Adipocyte (in vitro differentiated cells): Measurements from ENCODE around the gene ZNF148.

Experiments used
- DNase-seq: peaks from one replicate; pipeline ENCODE4 v3.0.0-alpha.2; 2015; ENCODE audit warnings: low read depth
- H3K27me3 ChIP-seq: replicated peaks from 2 replicates; pipeline ENCODE4 v1.7.0; 2013; ENCODE audit warnings: mild to moderate bottlenecking, low read length, moderate library complexity; ENCODE audit not compliant: control insufficient read depth, insufficient read depth
- H3K36me3 ChIP-seq: 2 replicates; pipeline ENCODE4 v1.7.0; 2013; ENCODE audit warnings: low read length, mild to moderate bottlenecking, moderate library complexity; ENCODE audit not compliant: control insufficient read depth, insufficient read depth, severe bottlenecking
- H3K4me1 ChIP-seq: 2 replicates; pipeline ENCODE4 v1.7.0; 2013; ENCODE audit warnings: mild to moderate bottlenecking, low read length, moderate library complexity; ENCODE audit not compliant: control insufficient read depth, insufficient read depth
- H3K4me3 ChIP-seq: 2 replicates; pipeline ENCODE4 v1.7.0; 2013; ENCODE audit warnings: mild to moderate bottlenecking, low read length, moderate library complexity
- H3K9ac ChIP-seq: 2 replicates; pipeline ENCODE4 v1.7.0; 2013; ENCODE audit warnings: mild to moderate bottlenecking, low read length, moderate library complexity
- H3K9me3 ChIP-seq: 2 replicates; pipeline ENCODE4 v1.7.0; 2013; ENCODE audit warnings: mild to moderate bottlenecking, low read length, moderate library complexity; ENCODE audit not compliant: control insufficient read depth

ZNF148 gene

DNA sequence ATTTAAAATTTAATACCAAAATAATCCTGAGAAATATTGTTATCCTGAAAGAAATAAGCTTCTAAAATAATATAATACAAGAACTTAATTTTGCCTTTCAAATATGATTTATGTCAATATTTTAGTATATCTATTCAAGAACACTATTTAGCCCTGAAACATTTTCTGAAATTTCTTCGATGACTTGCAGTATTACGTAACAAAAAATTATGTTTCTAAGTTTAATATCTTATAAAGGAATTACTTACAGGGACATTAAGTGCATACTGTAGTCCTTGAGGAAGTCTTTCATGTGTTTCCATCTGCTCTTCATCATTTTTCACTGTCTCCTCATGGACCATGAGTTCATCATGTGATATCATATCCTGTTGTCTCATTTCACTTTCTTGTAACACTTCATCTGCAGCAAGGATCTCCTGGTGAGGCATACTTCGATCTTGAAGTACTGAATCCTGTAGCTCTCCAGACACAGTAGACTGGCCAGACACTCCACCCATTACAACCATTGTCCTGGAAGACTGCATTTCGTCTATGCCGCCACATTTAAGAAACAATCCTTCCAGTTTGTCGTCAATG lies 62.0 kb downstream of the ZNF148 start:
- no peak for DNase-seq
- no peak overlapping the region for H3K4me3 ChIP-seq
- no peak overlapping the region for H3K9ac ChIP-seq
- peaks cover 49% of the 10 kb centered on the region for H3K36me3 ChIP-seq
- H3K9me3 ChIP-seq, result peaks cover 12% of the 10 kb centered on the region
- no peaks in the 10 kb centered on the region for H3K4me1 ChIP-seq
- no peaks in the 10 kb centered on the region for H3K27me3 ChIP-seq

DNA sequence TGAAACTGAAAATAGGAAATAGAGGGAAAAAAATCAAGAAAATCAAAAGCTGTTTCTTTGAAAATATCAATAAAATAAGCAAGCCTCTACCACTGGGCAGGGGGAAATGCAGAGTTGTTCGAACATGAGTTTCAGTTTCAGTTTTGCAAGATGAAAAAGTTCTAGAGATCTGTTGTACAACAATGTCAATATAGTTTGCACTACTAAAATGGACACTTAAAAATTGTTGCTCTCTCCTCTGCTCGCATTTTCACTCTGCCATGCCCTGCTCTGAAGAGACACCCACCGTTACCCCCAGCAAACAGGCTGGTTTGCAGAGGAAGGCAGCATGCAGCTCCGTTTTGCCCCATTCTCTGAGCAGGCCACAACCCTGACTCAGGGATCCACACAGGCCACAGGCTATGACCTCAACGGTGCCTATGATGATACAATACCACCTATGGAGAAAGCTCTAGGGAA lies 64.5 kb downstream of the ZNF148 start:
- no peak overlapping the region for H3K4me3 ChIP-seq
- H3K4me1 ChIP-seq, result no peaks in the 10 kb centered on the region
- peaks cover 42% of the 10 kb centered on the region for H3K36me3 ChIP-seq
- H3K27me3 ChIP-seq, result no peaks in the 10 kb centered on the region
- H3K9ac ChIP-seq, result no peak overlapping the region
- H3K9me3 ChIP-seq, result peaks cover 12% of the 10 kb centered on the region
- no peak for DNase-seq

DNA sequence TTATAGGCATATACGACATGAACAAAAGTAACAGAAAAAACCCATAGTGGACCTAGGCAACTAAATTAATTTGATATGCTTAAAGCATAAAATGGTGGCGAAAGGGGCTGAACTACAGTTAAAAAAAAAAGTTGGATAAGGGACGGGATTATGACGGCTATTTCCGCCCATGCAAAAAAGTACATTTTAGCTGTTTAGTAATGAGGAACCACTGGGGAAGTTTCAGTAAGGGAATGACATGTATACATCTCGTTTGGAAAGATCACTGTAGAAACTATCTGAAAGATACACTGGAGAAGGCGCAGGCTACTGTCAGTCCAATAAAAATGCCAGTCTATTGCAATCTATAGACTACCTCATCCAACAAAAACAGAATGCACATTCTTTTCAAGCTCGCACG lies 65.6 kb downstream of the ZNF148 start:
- Histone ChIP-seq H3K9ac (no peak overlapping the region), H3K9me3 (peaks cover 12% of the 10 kb centered on the region), H3K27me3 (no peaks in the 10 kb centered on the region), H3K4me3 (no peak overlapping the region), H3K36me3 (peaks cover 37% of the 10 kb centered on the region), H3K4me1 (no peaks in the 10 kb centered on the region)
- DNase-seq, result no peak

DNA sequence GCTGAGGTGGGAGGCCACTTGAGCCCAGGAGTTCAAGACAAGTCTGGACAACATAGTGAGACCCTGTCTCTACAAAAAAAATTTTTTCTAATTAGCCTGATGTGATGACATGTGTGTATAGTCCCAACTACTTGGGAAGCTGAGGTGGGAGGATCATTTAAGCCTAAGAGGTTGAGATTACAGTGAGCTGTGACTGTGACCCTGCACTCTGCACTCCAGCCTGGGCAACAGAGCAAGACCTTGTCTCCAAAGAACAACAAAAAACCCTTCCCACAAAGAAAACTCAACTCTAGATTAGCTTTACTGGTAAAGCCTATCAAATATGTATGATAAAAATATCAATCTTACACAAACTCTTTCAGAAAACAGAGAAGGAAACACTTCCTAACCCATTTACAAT lies 68.5 kb downstream of the ZNF148 start:
- Histone ChIP-seq H3K9me3 (peaks cover 12% of the 10 kb centered on the region), H3K4me3 (no peak overlapping the region), H3K36me3 (peaks cover 16% of the 10 kb centered on the region), H3K27me3 (no peaks in the 10 kb centered on the region), H3K9ac (no peak overlapping the region), H3K4me1 (no peaks in the 10 kb centered on the region)
- no peak for DNase-seq

DNA sequence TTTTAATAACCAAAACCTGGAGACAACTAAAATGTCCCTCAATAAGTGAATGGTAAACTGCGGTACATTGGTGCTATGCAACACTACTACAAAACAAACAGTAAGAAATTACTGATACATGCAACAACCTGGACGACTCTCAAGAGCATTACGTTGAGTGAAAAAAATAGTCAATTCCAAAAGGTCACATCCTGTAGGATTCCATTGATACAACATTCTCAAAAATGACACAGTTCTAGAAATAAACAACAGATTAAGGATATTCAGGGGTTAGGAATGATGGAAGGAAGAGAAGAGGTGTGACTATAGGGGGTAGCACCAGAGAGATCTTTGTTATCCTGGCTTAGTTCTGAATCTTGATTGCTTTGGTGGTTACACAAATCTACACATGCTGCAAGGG lies 72.2 kb downstream of the ZNF148 start:
- peak; percentile 8 for DNase-seq
- no peaks in the 10 kb centered on the region for H3K9me3 ChIP-seq
- H3K27me3 ChIP-seq, result no peaks in the 10 kb centered on the region
- H3K4me3 ChIP-seq, result no peak overlapping the region
- H3K4me1 ChIP-seq, result peaks cover 10% of the 10 kb centered on the region
- peaks cover 3% of the 10 kb centered on the region for H3K36me3 ChIP-seq
- no peak overlapping the region for H3K9ac ChIP-seq

DNA sequence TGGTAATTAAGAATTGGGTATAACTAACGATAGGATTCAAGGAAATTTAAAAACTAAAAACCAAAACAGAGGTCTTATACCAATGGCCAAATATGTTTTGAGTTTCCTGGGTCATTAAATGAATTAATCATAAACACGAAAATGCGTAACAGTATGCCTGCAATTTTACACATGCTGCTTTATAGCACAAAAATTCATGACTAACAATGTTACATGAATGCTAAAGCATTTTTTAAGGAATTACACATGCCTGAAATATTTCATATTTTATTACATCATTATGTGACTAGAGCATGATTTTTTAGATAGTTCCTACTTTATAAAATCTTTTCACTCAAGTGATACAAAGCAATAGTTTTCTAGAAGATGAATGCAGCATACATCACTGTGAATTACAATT lies 74.7 kb downstream of the ZNF148 start:
- no peak overlapping the region for H3K4me3 ChIP-seq
- DNase-seq, result peak; percentile 75
- no peaks in the 10 kb centered on the region for H3K9me3 ChIP-seq
- peaks cover 3% of the 10 kb centered on the region for H3K36me3 ChIP-seq
- H3K9ac ChIP-seq, result no peak overlapping the region
- peaks cover 10% of the 10 kb centered on the region for H3K4me1 ChIP-seq
- H3K27me3 ChIP-seq, result no peaks in the 10 kb centered on the region

DNA sequence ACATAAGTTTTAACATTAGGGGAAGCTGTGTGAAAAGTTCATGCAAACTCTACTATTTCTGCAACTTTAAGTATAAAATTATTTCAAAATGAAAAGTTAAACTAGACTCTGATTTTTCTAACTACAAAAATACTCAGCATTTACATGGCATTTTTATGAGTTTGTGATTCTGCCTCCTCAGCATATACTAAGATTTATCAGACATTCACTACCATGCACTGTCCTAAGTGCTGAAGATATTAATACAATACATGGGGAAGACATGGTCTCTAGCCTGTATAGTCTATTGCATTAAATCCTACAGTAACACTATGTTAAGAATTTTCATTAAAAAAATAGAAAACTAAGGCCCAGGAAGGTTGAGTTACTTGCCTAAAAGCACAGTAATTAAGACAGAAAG lies 80.7 kb downstream of the ZNF148 start:
- Histone ChIP-seq H3K27me3 (no peaks in the 10 kb centered on the region), H3K9me3 (no peaks in the 10 kb centered on the region), H3K36me3 (no peaks in the 10 kb centered on the region), H3K9ac (no peak overlapping the region), H3K4me3 (no peak overlapping the region), H3K4me1 (no peaks in the 10 kb centered on the region)
- DNase-seq, result no peak

DNA sequence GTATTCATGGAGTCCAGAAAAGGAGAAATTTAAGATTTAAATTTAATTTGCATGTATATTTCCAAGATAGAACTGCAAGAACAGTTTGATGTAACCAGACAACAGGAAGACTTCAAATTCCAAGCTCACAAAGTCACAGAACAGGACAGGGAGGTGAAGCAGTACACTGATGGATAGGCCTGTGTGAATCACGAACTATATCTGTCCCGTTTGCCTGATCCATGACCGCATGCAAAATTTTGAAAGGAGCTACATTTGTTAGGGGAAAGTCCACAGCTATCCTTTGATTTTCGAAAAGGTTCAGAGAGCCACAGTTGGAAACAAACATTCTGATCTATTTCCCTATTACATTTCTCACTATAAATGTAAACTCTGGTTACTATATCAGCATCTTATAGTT lies 83.1 kb downstream of the ZNF148 start:
- no peaks in the 10 kb centered on the region for H3K27me3 ChIP-seq
- no peak overlapping the region for H3K9ac ChIP-seq
- no peaks in the 10 kb centered on the region for H3K4me1 ChIP-seq
- H3K9me3 ChIP-seq, result no peaks in the 10 kb centered on the region
- H3K36me3 ChIP-seq, result peaks cover 9% of the 10 kb centered on the region
- no peak overlapping the region for H3K4me3 ChIP-seq
- no peak for DNase-seq

DNA sequence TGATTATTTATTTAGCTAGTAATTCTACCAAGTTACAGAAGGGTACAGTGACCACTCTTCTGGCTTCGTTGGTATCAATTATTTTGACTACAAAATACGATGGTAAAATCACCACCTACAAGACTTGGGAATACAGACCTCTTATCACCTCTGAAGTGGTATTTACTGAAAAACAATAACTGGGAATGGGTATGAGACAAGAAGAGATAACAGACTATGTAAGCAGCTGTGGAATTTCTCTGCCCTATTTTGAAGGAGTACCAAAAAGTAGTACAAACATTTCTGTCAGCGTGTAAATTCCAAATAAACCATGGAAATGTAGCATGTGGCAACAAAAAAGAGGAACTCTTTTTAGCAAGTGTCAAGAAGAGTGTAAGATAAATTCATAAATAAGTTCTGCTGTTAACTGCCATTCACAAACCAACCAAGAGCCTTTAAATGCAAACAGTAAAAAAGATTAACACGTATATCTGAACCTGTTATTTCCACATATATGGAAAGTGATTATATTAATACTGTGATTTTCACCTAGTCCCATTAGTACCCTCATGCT lies 85.6 kb downstream of the ZNF148 start:
- Histone ChIP-seq H3K9ac (no peak overlapping the region), H3K36me3 (peaks cover 10% of the 10 kb centered on the region), H3K4me1 (no peaks in the 10 kb centered on the region), H3K27me3 (no peaks in the 10 kb centered on the region), H3K9me3 (no peaks in the 10 kb centered on the region), H3K4me3 (no peak overlapping the region)
- no peak for DNase-seq

DNA sequence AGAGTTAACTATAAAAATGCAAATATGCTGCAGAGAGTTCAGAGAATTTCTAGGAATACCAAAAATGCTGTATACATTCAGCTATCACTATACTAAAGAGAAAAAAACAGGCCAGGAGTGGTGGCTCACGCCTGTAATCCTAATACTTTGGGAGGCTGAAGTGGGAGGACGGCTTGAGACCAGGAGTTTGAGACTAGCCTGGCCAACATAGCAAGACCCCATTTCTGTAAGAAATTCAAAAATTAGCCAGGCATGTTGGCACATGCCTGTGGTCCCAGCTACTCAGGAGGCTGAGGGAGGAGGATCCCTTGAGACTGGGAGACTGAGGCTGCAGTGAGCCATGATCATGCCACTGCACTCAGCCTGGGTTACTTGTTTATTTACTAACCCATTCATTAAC lies 87.9 kb downstream of the ZNF148 start:
- no peaks in the 10 kb centered on the region for H3K9me3 ChIP-seq
- H3K4me1 ChIP-seq, result no peaks in the 10 kb centered on the region
- no peaks in the 10 kb centered on the region for H3K27me3 ChIP-seq
- H3K9ac ChIP-seq, result no peak overlapping the region
- H3K4me3 ChIP-seq, result no peak overlapping the region
- peaks cover 10% of the 10 kb centered on the region for H3K36me3 ChIP-seq
- no peak for DNase-seq

DNA sequence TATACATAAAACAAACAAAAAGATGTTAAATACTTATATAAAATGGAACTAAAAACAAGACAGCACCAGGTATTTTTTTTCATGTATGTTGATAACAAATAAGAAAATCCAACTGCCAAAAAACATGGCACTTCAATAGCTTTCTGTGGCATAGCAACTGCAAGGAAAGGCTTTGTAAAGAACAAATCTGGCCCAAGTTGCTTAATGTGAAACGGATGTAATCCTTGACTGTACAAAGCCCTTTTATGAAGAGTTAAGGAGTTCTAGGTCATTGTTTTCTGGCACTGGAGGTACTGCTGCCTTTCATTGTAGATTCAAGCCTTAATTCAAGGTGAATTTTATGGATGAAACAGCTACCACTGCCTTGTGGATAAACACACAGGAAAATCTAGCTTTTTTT lies 93.7 kb downstream of the ZNF148 start:
- H3K36me3 ChIP-seq, result peaks cover 10% of the 10 kb centered on the region
- H3K27me3 ChIP-seq, result no peaks in the 10 kb centered on the region
- no peaks in the 10 kb centered on the region for H3K4me1 ChIP-seq
- DNase-seq, result no peak
- H3K4me3 ChIP-seq, result no peak overlapping the region
- H3K9me3 ChIP-seq, result no peaks in the 10 kb centered on the region
- H3K9ac ChIP-seq, result no peak overlapping the region
